HG02943 (cell line): ENCODE data around the gene UBE2N.
A peak's percentile ranks its signal among the peaks of the same experiment; 100 is the strongest.

ENCODE experiments used
- ATAC-seq: cut with Tn5 transposase; IDR thresholded peaks from one replicate; pipeline ENCODE4 v1.9.1; 2021; ENCODE audit warnings: mild to moderate bottlenecking, low read depth, moderate library complexity; ENCODE audit not compliant: unreplicated experiment

Gene UBE2N

DNA sequence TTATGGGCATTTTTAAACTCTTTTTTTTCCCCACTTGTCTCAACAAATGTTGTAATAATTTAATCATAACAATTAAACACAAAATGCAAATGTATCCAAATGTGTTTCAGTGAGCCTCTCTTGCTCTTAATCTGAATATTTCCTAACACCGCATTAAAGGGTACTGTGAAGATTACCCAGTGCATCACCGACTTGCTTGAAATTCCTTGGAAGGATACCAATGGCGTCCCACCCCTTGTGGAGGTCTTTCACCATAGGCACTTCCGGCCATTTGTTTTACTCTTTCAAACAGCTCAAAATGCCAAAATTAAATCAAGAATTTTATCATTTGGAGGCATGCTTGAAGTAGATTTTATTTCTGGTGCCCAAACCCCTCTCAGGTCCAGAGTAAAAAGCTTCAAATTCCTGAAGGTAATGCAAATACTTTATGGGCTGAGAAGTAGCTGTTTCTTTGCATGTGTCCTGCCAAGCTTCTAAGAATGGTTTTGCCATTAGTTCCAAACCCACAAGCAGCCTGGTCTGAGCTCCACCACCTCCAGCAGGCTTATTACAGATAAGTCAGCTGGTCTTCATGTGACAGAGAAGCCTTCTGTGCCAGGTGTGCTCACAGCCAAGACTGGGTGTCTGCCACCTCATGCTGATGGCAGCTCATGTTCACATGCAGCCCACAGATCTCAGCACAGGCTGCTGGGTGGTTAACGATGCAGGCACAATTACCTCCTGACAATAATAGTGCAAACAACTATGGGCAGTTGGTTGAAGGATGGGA, 80.4 kb downstream of the UBE2N start:
- no peak for ATAC-seq

DNA sequence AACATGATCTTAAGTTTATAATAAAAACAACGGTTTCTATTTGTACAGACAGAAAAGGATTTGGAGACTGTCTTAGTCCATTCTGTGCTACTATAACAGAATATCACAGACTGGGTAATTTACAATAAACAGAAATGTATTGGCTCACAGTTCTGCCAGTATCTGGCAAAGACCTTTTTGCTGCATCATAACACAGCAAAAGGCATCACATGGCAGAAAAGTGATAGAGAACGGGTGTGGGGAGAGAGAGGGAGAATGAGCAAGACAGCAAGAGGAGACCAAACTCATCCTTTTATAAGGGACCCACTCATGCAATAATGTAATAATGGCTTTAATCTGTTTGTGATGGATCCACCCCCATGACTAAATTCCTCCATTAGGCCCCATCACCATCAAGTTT, 81.1 kb downstream of the UBE2N start:
- ATAC-seq, result no peak

- no peak for ATAC-seq
Measured at GRCh38 chr12:93358821-93359220, 82.9 kb downstream of the UBE2N start.

DNA sequence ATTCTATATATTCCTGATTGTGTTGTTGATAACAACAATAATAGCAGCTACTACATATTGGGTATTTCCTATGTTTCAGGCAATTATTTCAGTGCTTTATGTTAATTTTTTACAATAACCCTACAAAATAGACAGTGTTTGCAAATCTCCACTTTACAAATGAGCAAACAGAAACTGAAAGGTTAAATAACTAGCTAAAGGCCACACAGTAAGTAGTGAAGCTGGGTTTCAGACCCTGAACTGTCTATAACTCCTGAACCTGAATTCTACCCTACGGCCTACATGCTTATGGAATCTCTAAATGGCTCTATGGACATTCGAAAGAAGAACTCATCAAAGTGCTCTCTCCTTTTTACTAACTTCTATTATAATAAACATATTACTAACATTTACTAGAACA, 83.7 kb downstream of the UBE2N start:
- ATAC-seq, result peak; percentile 77

GRCh38 chr12:93356214-93356613, 85.5 kb downstream of the UBE2N start:
- no peak for ATAC-seq
